Measurements from ENCODE around the gene TSPAN14. TPM values are rescaled to one million over a fixed set of nuclear protein-coding genes. Genes with fewer than 3 reads are reported as not detected.
"Not testable (repeated sequence)": the region's sequence is repeated elsewhere in the genome, so short reads cannot be mapped to it uniquely, and the experiment has no call there.

The TSPAN14 gene
- total RNA-seq, 4 donors from 2014 or later = 37.1 to 110 (median 66.1) TPM

GRCh38 chr10:80477813-80478212 is 23.7 kb downstream of the TSPAN14 start:
- no peak for DNase-seq
- intact Hi-C loops (cut with DNase I; ENCODE audit: low total_unique reads) = no loop called here
- no peak overlapping the region for H3K4me3 ChIP-seq
- TF ChIP-seq, protein P1, sequence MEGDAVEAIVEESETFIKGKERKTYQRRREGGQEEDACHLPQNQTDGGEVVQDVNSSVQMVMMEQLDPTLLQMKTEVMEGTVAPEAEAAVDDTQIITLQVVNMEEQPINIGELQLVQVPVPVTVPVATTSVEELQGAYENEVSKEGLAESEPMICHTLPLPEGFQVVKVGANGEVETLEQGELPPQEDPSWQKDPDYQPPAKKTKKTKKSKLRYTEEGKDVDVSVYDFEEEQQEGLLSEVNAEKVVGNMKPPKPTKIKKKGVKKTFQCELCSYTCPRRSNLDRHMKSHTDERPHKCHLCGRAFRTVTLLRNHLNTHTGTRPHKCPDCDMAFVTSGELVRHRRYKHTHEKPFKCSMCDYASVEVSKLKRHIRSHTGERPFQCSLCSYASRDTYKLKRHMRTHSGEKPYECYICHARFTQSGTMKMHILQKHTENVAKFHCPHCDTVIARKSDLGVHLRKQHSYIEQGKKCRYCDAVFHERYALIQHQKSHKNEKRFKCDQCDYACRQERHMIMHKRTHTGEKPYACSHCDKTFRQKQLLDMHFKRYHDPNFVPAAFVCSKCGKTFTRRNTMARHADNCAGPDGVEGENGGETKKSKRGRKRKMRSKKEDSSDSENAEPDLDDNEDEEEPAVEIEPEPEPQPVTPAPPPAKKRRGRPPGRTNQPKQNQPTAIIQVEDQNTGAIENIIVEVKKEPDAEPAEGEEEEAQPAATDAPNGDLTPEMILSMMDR (IDR thresholded peaks at IDR 0.05) = no peak
- no peak for TF ChIP-seq POLR2A (IDR thresholded peaks at IDR 0.05)
- no peaks in the 10 kb centered on the region for H3K27me3 ChIP-seq
- H3K9me3 ChIP-seq = peaks cover 0 to 4% of the 10 kb centered on the region in 2 donors
- no peak overlapping the region for H3K27ac ChIP-seq
- H3K36me3 ChIP-seq = no peaks in the 10 kb centered on the region
- H3K4me1 ChIP-seq = no peaks in the 10 kb centered on the region

GRCh38 chr10:80480373-80480772 is 26.3 kb downstream of the TSPAN14 start:
- DNase-seq; H3K4me3 ChIP-seq; H3K27me3 ChIP-seq; intact Hi-C loops (cut with DNase I; ENCODE audit: low total_unique reads); H3K4me1 ChIP-seq; H3K9me3 ChIP-seq; H3K36me3 ChIP-seq; H3K27ac ChIP-seq: not testable (repeated sequence)

DNA sequence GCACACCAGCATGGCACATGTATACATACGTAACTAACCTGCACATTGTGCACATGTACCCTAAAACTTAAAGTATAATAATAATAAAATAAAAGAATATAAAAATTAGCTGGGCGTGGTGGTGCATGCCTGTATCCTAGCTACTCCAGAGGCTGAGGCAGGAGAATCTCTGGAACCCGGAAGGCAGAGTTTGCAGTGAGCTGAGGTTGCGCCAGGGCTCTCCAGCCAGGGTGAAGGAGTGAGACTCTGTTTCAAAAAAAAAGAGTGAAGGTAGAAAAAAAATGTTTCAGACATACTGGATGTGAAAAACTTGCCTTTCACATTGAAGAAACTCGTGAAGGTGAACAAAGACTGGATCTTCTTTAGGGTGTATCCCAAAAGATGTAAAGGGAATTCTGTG is 26.7 kb downstream of the TSPAN14 start:
- no peaks in the 10 kb centered on the region for H3K36me3 ChIP-seq
- H3K27ac ChIP-seq = no peak overlapping the region
- peaks cover 0 to 4% of the 10 kb centered on the region in 2 donors for H3K9me3 ChIP-seq
- H3K27me3 ChIP-seq = no peaks in the 10 kb centered on the region
- no peak overlapping the region for H3K4me3 ChIP-seq
- intact Hi-C loops (cut with DNase I; ENCODE audit: low total_unique reads) = no loop called here
- no peak for DNase-seq
- H3K4me1 ChIP-seq = no peaks in the 10 kb centered on the region
- TF ChIP-seq POLR2A (IDR thresholded peaks at IDR 0.05) = no peak
- TF ChIP-seq, protein P1 (IDR thresholded peaks at IDR 0.05) = no peak

DNA sequence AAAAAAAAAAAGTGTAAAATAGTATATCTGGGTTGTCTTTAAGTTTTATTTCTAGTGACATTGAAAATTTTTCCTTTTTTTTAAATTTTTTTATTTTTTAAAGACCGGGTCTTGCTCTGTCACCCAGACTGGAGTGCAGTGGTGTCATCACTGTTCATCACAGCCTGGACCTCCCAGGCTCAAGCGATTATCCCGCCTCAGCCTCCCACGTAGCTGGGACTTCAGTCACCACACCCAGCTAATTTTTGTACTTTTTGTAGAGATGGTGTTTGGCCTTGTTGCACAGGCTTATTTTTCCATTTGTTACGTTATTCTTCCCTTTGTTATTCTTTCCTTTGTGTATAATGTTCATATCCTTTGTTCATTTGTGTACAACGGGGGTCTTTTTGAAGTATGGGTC is 30.1 kb downstream of the TSPAN14 start:
- Histone ChIP-seq H3K9me3 (no peaks in the 10 kb centered on the region), H3K27ac (no peak overlapping the region), H3K4me1 (peaks cover 0 to 3% of the 10 kb centered on the region in 2 donors), H3K4me3 (no peak overlapping the region), H3K27me3 (no peaks in the 10 kb centered on the region), H3K36me3 (no peaks in the 10 kb centered on the region)
- DNase-seq = no peak
- TF ChIP-seq, protein P1 (IDR thresholded peaks at IDR 0.05) = no peak
- TF ChIP-seq POLR2A (IDR thresholded peaks at IDR 0.05) = no peak
- intact Hi-C loops (cut with DNase I; ENCODE audit: low total_unique reads) = no loop called here

DNA sequence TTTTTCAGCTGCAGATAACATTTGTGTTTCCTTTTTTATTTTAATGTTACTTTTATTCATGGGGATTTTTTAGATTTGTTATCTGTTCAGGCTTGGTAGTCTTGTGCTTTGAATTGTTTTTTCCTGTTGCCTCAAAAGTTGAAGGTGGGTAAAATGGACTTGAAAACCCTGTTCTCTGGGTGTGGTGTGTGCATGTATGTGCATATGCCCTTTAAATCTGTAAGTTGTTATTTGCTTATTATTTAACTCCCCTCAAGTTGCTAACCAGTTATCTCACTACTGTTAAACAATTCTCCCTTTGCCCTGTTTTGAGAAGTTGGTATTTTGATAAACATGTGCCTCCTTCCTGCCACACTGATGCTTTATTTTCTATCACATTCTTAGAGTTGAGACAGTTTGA is 30.6 kb downstream of the TSPAN14 start:
- H3K36me3 ChIP-seq = no peaks in the 10 kb centered on the region
- no peak overlapping the region for H3K27ac ChIP-seq
- no peaks in the 10 kb centered on the region for H3K27me3 ChIP-seq
- no peaks in the 10 kb centered on the region for H3K9me3 ChIP-seq
- intact Hi-C loops (cut with DNase I; ENCODE audit: low total_unique reads) = no loop called here
- TF ChIP-seq, protein P1 (IDR thresholded peaks at IDR 0.05) = no peak
- no peak for TF ChIP-seq POLR2A (IDR thresholded peaks at IDR 0.05)
- no peak for DNase-seq
- no peak overlapping the region for H3K4me3 ChIP-seq
- H3K4me1 ChIP-seq = peaks cover 0 to 3% of the 10 kb centered on the region in 2 donors
